ENCODE data around the gene POLE4.

GRCh38 chr2:74991977-74992376, 33.5 kb downstream of the POLE4 start:
- TF ChIP-seq CTCF (IDR thresholded peaks at IDR 0.05 in 4 of 5, conservative IDR thresholded peaks at IDR 0.05 in 1 of 5) (no peak), POLR2A (IDR thresholded peaks at IDR 0.05) (no peak)
